GM18907 (cell line): ENCODE results near the gene PRSS2.
A peak's percentile ranks its signal among the peaks of the same experiment; 100 is the strongest.
"Not testable (repeated sequence)": the region's sequence is repeated elsewhere in the genome, so short reads cannot be mapped to it uniquely, and the experiment has no call there.

Experiments used
- ATAC-seq: cut with Tn5 transposase; IDR thresholded peaks from one replicate; pipeline ENCODE4 v1.9.1; 2021; ENCODE audit warnings: mild to moderate bottlenecking, moderate library complexity; ENCODE audit not compliant: unreplicated experiment

Gene PRSS2

DNA sequence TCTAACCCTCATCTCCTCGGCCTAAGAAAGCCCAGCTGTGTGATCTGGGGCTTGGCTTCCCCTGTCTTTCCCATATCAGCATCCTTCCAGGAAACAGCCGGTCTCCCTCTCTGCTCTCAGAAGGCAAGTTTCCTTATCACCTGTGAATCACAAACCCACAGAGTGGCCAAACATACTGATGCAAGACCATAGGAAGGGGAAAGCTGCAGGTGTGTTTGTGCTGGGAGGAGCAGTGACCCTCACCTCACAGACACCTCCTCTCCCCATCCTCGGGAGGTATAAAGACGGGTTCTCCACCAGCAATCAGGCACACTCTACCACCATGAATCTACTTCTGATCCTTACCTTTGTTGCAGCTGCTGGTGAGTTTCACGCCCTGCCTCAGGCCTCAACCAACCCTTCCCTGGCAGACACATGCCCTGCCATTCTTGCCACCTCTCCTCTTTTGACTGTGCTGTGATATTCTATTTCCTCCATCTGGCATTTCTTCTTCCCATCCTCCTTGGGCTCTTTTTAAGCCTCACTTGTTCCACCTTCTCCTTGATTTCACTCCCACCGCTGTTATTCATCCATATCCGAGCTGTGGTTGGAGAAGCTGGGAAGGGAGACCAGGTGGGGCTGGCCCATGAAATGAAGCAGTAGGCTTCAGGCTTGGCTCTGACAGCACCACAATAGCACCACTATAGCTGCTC lies at the start of gene PRSS2:
PRSS2 (plus strand) TSS at position 310 of the 692 bp plus-strand sequence; CDS start at position 323, 13 bp downstream.
- peak; percentile 8 for ATAC-seq

DNA sequence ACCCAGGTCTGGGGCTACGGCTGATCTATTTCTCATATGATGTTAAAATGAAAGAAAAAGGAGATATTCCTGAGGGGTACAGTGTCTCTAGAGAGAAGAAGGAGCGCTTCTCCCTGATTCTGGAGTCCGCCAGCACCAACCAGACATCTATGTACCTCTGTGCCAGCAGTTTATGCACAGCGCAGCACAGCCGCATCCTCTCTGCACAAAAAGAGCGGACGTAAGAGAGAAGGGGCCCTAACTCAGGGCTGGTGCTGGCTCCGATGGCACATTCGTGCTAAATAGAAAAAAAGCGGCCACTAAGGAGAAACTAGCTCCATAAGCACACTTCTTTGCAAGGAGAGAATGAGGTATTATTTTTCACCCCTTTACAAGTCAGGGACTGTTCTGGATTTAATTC lies 49.8 kb upstream of the PRSS2 start:
- no peak for ATAC-seq

DNA sequence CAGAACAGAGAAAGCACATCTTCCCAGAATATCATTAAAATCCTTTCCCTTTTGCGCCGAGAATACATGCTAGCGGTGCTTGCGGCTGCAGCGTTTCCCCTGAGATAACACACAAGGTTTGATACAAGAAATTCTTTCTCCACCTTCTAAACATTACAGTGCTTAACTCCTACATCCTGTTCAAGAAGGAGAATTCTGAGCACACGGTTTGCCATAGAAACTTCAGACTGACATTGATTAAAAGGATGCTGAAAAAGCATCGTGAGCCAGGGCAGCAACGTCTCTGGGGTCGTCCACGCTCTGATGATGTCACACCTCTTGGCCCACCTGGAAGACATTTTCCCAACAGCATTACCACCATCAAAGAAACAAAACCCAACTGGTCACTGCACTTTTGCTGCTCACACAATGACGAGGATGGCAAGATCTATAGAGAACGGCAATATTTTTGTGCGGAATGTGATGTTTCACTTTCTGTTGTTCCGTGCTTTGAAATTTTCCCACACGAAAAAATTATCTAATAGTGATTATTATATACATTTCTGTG lies 48.4 kb upstream of the PRSS2 start:
- no peak for ATAC-seq

DNA sequence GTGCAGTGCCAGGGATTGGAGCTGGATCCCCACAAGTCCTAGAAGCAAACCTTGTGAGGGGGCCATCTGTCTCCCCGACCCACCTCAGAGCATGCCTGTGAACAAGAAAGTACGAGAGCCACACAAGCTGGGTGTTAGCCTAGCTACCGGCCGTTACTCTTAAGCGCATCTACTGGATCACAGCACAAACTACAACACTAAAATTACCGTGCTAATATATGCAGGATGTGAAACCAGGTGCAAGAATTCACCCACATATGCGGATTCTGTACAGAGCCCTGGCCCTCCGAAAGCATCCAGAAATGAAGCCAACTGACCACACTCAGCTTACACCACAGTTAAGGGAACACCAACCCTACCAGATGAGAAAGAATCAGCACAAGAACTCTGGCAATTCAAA lies 37.5 kb upstream of the PRSS2 start:
- no peak for ATAC-seq

DNA sequence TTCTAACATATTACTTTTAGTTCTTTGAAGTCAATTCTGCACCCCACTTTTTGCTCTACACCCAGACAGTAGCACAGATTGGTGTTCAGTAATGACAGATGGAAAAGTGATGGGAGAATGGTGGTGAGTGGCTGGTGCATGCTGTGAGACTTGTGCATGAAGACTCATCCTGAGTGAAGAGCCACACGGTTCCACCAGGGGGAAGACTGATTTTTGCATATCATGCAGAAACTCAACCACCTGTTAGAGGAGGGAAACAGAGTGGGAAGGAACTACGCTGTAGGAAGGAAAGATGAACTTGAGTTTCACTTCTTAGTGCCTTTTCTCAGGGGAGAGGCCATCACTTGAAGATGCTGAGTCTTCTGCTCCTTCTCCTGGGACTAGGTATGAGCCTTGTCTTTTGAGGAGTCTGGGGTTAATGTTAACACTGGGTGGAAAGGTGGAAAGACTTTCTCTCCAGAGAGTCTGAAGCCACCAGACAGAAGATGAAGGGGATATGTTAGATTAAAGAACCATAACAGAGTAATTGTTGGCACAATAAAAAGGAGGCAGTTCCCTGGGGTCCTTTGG lies 30.8 kb upstream of the PRSS2 start:
- ATAC-seq: peak; percentile 96

DNA sequence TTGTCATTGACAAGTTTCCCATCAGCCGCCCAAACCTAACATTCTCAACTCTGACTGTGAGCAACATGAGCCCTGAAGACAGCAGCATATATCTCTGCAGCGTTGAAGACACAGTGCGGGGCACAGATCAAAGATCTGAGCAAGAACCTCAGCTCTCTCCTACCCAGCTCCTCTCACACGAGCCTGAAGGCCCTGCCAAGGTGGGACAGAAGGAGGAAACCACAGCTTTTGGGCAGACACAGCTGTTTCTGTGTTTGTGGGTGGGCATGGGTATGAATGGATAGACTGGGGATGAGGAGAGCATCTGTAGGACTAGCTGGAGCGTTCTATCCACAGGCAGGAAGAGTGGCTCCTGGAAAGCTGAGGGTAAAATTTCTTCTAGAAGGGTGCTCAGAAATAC lies 30.0 kb upstream of the PRSS2 start:
- no peak for ATAC-seq

DNA sequence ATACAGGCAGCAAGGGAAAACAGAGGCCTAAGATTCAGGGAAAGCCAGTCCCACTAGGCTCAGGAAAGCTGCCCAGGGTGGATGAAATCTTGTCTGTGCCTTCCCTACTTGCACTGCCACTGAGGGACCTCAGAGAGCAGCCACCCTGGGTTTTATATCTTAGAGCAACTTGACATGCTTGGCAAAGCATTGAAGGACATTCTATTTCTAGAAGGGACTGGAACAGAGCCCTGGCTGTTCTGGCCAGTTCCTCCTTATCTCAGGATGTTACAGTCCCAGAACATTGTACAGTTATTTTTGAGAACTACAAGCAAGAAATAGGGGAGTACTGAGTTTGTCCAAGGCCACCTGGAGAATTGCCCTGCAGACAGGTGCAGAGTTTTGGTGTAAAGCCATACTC lies 28.8 kb upstream of the PRSS2 start:
- not testable (repeated sequence) for ATAC-seq

DNA sequence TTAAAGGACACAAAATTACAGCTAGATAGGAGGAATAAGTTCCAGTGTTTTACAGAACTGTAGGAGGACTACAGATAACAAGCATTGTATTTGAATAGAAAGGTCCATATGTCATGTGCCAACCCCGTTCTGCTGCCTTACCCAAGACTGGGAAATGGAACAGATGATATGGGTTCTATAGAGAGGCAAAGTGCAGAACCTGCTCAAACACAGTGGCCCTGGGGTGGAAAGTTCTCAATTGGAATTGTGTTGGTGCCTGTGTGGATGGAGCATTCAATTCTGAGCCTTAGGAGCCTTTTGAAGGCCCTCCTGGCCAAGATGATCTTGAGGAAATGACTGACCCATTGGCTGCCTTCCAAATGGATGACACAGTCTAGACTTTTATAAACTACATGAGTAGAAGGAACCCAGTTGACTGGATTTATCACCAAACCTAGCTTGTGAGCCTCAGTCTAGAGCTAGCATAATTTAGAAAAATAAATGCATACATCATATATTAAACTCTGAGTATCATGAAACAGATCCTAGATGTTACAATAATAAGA lies 25.6 kb upstream of the PRSS2 start:
- no peak for ATAC-seq

DNA sequence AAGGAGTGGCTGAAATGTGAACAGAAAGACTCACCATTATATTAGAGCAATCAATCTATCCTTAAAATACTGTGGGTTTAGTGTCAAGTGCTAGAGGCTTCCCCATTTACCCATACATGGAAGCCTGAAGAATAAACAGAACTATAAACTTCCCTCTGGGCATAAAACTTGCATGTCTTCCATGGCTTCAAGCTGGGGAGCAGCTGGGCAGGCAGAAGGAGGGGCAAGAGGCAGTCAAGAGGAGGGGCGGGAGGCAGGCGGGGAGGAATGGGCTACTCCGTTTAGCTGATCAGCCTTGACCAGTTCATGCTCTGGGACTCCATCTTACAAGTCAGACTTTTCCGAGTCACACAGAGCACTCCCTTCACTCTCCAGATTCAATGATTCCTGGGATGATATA lies 25.0 kb upstream of the PRSS2 start:
- ATAC-seq: no peak

DNA sequence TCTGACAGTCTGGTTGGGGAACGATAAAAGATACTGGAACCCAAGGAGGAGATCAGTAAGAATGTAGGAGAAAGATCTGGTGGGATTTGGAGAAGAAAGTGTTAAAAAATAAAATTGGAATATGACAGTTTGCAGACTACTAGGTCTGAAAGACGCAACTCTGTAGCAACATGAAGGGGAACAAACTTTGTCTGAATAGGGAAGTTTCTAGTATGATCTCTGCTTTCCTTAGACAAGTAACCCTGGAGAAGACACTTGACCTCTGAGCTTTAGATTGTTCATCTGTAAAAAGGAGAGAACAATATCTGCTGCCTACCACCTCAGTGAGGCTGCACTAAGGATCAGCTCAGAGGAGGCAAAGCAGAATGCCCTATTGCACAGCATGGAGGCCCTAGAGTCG lies 24.5 kb upstream of the PRSS2 start:
- ATAC-seq: no peak

DNA sequence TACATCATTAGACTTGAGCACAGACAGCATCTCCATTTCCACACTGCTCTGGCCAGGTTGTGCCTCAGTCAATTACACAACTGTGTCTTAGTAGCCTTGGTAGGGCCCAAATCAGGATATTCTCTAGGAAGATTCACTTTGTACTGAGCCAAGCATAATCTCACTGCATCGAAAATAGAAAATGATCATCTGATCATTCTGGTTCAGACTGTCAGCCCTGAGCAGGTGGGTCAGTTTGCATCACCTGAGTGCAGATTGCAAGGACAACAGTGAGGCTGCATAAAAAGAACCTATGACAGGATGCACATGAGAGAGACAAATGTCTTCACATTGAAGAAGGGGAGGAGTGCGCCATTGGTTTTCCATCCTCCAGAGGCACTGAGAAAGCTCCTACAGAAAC lies 22.4 kb upstream of the PRSS2 start:
- not testable (repeated sequence) for ATAC-seq

DNA sequence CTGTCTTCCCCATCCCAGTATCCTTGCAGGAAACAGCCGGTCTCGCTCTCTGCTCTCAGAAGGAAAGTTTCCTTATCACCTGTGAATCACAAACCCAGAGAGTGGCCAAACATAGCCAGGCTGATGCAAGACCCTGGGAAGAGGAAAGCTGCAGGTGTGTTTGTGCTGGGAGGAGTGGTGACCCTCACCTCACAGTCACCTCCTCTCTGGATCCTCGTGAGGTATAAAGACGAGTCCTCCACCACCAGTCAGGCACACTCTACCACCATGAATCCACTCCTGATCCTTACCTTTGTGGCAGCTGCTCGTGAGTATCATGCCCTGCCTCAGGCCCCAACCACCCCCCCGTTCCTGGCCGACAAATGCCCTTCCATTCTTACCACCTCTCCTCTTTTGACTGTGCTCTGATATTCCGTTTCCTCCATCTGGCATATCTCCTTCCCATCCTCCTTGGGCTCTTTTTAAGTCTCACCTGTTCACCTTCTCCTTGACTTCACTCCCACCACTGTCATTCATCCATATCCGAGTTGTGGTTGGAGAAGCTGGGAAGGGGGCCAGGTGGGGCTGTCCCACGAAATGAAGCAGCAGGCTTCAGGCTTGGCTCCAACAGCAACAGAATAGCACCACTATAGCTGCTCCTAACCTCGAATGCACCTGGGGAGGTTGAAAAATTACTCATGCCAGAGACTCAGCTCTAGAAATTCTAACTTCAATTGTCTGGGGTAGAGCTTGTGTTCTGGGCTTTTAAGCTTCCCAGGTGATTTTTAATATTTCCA lies 21.4 kb upstream of the PRSS2 start, which contains the start of gene PRSS1:
PRSS1 (plus strand) TSS at position 255 of the 776 bp plus-strand sequence; CDS start at position 268, 13 bp downstream.
- no peak for ATAC-seq

DNA sequence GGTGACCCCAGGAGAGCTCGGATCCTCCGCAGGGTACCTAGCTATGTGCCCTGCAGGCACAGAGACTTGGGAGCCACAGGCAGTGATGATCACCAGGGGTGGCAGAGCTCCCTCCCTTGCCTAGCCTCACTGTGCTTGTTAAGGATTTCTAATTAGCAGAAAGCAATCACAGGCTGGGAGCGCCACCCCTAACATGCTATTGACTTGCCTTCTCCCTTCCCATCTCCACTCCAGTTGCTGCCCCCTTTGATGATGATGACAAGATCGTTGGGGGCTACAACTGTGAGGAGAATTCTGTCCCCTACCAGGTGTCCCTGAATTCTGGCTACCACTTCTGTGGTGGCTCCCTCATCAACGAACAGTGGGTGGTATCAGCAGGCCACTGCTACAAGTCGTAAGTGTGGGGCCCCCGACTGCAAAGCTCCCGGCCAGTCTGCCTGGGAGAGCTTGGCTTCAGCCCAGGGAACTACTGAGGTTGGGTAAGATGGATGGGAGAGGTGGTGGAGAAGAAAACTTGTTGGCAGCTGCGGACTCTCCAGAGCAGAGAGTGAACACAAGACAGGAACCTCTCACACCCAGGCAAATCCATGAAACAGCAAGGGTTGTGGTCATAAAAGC lies 20.3 kb upstream of the PRSS2 start:
- no peak for ATAC-seq

DNA sequence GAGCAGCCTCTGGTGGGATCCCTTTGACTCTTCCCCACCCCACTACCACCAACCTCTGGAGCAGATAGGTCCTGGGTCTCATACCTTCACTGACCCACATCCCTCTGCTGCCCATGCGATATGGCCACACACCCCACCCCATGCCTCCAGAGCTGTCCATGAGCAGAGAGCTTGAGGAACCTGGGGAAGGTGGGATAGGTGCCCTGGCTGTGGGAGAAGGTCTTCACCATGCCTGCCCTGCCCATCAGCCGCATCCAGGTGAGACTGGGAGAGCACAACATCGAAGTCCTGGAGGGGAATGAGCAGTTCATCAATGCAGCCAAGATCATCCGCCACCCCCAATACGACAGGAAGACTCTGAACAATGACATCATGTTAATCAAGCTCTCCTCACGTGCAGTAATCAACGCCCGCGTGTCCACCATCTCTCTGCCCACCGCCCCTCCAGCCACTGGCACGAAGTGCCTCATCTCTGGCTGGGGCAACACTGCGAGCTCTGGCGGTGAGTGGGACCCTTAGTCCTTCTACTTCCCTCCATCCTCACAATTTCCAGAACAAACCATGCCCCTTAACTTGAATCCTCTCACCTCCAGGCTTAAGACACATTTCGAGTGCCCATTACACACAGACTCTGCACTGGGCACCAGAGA lies 19.1 kb upstream of the PRSS2 start:
- ATAC-seq: not testable (repeated sequence)

DNA sequence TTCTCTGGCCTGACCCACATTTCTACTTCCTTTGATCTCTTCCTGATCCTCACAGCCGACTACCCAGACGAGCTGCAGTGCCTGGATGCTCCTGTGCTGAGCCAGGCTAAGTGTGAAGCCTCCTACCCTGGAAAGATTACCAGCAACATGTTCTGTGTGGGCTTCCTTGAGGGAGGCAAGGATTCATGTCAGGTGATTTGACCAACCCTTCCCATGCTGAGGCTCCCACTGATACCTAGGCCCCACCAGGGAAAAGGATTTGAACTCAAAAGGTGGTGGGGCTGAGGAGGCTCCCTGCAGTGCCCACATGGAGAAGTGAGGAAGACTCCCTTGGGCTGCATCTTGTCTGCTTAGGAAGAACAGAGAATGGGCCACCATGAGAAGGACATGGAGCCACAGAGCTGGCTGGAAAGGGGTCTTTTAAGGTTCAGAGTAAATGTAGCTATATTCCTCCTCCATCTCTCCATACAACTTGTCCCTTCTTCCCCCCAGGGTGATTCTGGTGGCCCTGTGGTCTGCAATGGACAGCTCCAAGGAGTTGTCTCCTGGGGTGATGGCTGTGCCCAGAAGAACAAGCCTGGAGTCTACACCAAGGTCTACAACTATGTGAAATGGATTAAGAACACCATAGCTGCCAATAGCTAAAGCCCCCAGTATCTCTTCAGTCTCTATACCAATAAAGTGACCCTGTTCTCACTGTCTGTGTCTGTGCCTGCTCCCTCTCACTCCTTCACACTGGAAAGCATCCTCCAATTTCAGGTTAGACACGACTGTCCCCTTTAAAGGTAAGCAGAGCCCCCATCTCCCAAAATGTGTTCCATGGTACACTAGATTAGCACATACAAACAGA lies 18.2 kb upstream of the PRSS2 start:
- ATAC-seq: no peak

DNA sequence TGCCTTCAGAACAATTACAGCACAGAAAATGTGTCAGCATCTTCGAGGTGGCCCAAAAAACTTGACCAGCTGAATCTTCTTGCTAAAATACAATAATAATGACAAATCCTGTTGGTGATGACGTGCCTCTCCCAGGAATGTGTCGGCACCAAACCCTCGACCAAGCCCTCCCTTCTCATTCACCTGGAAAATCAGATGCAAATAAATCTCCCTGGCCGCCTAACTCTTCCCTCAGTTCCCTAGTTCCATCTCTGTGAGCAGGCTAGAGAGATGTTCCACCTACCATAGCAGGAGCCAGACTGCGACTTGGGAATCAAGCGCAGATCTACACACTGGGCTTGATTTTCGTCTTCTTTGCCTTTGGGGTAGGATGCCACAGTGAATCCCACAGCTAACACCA lies 17.4 kb upstream of the PRSS2 start:
- ATAC-seq: no peak

DNA sequence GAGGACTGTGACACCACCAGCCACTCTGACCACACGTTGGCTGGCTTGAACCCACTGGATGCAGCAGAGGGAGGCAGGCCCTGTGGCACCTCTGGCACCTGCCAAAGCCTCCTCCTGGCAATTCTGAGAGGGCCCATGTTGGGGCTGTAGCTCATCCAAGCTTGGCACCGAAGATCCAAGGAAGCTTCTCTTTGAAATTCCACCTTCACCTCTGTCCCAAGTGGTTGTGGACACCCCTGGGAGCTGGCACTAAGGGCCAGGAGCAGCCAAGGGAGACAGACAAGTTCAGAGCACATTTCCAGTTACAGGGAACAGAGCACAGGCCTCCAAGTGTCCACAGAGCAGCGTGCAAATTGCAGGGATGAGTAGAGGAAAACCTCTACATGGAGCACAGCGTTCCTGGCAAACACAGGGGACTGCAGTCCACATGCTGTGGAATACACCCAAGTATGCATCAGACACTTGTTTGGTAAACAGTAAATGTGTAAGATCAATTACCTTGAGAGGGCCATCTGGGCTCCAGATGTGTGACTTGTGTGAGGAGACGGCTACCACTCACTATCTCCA lies 16.8 kb upstream of the PRSS2 start:
- ATAC-seq: not testable (repeated sequence)

DNA sequence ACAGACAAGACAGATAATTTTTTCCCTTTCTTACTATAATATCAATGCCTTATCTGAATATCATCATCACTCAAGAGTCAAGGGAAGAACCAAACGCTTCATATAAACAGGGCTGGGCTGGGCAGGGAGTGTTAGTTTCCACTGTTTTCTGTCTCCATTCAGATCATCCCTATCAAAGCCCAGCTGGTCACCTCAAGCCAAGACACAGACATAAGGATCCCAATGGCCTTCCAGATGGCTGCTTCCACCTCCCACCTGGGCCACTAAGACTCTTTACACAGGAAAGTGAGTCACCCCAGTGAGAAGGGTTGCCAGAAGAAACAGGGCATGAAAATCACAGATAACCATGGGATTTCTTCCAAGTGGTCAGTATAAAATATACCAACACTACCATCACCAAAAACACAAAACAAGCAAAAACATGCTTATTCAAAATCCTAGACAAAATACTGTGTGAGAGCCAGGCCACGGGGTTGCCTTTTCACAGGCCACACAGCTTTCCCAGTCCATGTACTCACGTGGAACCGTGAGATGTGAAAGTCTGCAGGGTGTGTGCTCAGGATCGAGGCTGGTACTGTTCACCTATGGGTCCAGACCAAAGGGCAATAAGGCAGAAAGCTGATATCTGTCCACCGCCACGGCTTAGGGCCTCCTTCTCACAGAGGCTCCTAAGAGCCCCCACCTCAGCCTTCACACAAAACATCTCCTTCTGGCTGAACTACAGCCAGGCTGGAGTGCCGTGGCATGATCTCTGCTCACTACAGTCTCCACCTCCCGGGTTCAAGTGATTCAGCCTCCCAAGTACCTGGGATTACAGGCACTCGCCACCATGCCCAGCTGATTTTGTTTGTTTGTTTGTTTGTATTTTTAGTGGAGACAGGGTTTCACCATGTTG lies 15.8 kb upstream of the PRSS2 start:
- no peak for ATAC-seq
